Activated CD4-positive, alpha-beta T cell treated with anti-CD3 and anti-CD28 coated beads, Interleukin-2, amount 50 U/mL, for 4 hours (primary cell): Measurements from ENCODE around the gene IRAG1.

Experiments
- DNase-seq, 2 experiments: peaks; one replicate each; pipeline ENCODE4 v3.0.0-alpha.2; 2020

IRAG1 gene

DNA sequence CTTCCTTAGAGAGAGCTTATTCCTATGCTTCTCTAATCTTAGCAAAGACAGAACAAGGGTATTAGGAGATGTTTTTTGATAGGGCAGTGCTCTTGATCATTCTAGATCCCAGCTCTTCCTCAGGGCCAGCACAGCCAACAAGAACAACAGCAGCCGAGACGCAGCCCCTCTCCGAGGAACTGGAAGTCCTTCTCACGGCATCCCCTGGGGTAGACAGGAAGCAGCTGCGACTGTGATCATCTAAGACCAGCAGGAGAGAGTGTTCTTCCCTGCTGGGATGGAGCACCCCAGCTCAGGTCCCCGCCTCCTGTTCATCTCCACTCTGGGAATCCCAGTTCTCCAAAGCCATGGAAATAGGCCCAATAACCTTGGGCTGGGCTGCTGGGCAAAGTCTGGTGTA lies 29.6 kb downstream of the IRAG1 start:
- DNase-seq = no peak

DNA sequence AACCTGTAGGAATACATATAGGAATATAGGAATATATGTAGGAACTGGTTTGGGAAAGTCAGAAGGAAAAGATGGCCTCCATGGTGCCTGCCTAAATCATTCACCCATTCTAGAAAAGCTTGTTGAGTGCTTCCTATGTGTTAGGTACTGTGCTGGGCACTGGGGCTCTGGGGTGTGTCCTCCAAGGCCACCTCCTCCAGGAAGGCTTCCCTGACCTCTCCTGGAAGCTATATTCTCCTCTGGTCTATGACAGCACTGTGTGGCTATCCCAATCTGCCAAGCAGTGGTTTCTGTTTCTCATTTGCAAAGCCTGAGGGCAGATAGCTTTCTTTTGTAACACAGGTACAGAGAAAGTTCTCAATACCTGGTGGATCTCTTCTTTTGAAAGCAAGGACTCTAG lies 30.2 kb downstream of the IRAG1 start:
- no peak for DNase-seq

DNA sequence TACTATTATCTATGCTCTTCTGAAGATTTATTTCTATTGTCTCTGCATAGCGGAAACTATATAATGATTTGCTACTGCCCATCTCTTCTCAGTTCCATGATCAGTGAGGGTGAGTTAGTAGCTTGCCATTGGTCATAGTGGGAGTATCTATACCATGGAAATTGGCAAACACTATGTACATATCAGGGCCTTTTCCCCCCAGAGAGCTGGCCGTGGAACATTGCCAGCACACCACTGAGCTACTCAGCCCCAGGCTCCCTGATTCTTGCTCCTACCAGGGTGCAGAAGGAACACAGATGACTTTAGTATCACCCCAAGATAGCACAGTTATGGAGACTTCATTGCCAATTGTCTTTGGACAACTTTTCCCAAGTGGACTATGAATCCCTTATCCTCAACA lies 33.2 kb downstream of the IRAG1 start:
- DNase-seq = no peak

DNA sequence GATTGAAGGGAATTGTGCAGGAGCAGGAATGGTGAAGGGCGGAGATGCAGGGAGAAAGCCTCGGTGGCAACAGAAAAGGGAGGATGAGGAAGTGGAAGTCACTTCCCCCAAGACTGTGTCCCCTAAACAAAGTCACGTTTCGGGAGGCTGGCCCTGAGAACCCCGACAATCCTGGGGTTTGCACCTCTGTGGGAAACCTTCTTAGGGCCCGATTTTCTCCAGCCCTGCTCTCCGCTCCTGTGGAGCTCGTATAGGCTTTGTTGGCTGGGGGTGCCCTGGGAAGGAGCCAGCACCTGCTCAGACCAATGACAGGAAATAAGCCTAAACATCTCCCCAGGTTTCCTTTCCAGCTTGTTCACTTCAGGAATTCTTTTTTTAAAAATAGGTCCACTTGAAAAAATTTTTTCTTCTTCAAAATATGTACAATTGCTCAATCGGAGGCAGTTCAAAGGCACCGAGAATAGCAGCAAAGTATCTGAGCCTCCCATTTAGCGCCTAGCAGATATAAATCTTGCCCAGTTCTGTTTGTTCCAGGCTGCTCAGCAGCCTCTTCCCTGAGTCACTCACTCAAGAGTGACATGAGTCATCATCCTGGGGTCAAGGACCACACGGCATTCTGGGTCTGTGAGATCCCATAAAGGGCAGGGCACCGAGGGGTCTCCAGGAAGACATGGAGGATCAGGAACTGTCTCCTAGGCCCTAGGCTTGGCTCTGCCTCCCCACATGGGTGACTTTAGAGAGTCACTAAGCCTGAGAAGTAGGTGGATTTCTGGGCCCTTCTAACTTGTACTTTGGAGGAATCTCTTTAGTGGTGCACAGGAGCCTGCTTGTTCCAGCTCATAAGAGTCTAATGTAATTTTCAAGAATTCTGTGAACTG lies 34.0 kb downstream of the IRAG1 start:
- no peak for DNase-seq

DNA sequence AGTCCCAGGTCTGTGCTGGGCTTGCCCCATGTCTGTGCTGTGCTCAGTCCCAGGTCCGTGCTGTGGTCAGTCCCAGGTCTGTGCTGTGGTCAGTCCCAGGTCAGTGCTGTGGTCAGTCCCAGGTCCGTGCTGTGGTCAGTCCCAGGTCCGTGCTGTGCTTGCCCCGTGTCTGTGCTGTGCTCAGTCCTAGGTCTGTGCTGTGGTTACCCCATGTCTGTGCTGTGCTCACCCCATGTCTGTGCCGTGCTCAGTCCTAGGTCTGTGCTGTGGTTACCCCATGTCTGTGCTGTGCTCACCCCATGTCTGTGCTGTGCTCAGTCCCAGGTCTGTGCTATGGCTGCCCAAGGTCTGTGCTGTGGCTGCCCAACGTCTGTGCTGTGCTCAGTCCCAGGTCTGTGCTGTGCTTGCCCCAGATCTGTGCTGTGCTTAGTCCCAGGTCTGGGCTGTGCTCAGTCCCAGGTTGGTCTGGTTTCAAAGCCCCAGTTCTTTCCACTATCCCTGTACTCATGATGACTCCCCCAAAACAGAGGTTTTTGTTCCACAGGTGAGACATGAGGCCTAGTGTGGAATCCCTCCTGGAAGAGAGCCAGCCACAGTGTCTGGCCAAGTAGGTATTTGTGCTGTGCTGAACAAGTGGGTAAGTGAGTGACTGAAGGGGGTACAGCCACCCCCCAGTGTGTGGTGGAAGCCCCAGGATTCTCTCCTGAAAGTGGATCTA lies 34.8 kb downstream of the IRAG1 start:
- no peak for DNase-seq

DNA sequence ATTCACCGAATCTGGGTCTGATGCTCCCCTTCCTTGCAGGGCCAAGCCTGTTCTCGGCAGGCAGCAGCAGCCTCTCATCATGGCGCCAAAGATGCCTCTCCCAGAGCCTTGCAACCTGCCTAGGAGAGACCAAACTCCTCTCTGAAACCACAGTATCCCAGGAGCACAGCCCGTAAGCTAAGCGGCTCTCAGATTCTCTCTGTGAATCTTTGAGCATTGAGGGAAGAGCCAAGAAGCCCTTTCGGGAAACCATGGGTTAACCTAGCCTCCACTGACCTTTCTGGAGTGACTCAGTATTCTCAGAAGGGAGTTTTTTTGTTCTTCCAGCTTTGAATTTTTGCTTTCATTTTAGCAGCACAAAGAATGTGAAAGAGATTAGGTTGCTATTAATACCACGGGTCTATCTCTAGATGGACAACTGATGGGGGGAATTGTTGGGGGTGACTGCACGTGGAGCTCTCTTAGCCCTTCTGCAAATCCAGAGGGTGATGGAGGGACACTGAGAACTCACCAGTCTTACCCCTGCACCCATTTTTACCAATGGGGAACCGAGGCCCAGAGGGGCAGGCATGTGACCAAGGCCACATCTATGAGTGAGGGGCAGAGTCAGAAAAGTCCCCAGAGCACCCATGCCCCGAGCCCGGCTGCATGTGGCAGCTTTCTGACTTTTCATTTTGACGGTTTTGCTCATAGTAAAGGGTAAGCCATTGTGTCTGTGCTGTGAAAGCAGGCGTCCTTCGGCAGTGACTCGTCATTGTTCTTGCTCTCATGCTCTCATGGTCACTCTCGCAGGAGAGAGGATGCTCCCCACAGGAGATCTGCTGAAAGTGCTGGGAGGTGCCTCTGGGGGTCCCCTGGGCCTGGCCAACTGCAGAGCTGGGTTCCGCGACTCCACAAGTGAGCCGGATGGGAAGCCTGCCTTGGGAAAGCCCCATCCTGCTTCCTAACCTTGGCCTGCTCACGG lies 36.0 kb downstream of the IRAG1 start:
- DNase-seq = no peak

DNA sequence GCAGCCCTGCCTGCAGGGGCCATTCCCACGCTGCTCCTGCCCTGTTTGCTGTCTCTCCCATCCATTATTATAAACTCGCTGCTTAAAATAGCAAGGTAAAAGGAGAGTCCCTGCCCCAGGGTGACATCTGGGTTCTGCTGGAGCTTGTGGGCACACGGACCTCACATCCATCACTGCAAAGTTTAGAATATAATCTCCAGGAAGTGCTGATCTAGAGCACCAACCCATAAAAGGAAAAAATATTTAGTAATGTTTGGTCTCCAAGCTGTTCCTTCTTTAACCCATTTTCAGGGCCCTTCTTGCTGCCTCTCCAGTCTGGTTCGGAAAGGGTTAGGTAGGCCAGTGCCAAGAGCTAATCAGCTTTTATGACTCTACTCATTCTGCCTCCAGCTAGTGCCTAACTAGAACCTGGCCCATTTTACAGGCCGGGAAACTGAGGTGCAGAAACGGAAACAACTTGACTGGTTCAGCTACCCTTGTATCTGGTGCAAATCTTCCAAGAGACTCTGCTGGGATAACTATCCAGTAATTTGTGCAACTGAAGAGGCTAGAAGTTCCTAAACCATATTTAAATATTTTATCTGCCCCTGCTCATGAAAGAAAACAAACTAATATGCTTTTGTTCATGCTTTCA lies 37.5 kb downstream of the IRAG1 start:
- DNase-seq = no peak

DNA sequence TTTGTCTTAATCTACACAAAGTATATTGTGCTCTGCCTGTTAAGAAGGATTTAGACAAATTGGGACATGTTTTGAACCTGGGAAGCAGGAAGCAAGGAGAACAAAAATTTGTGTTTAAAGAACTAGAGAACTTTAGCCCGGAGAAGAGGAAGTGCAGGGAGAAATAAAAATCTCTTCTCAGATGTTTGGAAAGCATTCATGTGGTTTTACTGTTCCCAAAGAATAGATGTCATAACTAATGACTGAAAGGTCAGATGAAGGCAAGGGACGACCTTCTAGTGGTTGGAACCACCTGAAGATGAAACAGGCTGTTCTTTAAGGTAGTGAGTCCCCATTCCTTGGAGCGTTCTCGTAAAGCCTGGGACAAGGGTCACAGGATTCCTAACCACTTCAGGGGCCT lies 38.3 kb downstream of the IRAG1 start:
- DNase-seq = no peak

DNA sequence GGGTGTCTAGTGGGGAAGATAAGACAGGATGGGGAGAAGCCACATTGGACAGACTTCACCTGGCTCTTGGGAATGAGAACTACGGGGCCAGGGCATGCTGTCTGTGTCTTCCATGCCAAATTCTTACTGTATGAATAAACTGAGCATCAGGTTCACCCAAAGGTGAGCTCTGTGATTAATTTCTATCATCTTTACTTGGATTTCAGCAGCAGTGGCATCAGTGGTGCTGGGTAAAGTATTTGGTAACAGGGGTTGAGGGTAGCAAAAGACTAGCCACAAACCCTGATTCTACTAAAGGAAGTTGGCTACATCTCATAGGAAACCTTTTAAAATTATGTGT lies 38.8 kb downstream of the IRAG1 start:
- DNase-seq = no peak

DNA sequence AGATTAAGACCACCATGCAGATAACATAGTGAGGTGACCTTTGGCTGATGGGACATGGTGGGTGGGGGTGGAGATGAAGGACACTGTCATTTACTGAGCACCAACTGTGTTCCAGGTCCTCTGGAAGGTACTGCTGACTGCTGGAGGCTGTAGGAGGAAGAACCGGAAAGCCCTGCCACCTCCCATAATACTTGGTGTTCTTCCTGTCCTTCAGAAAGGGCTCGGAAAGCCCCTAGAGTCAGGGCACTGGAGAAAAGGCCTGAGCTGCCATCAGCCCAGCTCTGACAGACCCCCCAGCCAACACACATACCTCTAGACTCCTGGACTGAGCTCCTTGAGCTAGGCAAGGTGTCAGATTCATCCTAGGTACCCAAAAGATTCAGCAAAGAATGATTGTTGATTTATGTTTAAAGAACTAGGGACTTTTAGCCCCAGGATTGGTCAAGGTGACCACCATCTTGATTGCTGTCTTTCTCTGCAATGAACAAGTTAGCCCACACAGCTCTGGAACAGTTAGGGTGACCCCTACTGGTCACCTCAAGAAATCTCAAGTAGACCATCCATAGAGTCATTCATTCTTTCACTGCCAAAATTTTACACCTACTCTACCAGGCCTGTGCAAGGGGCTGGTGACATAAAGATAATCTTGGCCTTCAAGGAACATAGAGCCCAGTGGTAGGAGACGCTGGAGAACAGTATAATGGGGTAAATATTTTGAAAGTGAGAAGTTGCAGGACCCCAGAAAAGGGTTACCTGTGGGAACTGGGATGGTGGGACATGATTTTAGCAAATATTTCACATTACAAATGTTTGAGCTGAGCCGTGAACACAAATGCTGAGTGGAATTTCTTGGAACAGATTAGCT lies 39.4 kb downstream of the IRAG1 start:
- DNase-seq = peak in 1 of 2 experiments; percentile 10

DNA sequence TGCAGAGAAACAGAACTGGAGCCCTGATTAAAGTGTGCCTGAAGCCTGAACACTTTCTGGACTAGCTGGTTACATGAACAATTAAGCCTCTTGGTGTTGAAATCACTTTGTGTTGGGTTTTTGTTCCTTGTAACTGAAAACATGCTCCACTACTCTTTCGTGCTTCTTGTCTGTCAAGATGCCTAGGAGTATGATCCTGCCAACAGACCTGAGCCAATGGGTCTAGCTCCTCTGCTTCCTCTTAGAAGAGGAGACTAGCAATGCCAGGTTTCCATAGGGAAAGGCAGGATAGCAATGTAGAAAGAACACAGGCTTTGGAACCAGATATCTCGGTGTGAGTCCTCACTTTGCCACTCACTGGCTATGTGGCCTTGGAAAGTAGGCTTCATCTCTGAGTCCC lies 40.3 kb downstream of the IRAG1 start:
- no peak for DNase-seq

DNA sequence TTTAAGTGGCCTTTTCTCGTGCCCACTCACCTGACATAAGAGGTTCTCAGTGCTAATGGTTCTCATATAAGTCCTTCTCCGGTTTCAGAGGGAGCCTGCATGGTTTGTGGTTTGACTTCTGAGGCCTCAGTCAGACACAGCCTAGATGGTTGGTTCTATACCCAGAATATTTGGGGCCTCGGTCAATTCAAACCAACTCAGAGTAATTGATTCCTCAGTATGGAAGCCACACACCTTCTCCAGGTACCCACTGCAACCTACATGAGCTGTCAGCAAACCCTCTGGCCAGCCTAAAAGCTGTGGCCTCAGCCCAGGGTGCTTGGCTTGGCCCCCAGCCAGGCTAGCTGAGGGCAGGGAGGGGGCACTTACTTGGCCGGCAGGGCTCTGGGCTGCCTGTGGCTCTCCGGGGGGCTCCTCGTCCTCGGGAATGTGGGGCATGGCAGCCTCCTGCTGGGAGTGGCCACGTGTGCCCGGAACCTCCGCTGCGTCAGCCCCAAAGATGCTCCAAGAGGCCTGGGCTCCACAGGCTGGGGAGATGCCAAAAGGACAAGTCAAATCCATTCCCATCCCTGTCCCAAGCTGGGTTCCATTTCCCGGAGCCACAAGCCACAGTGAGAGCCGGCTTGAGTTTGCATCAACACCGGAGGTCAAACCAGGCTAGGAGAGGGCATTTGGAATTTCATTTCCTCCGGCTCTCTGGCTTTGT lies 41.7 kb downstream of the IRAG1 start:
- no peak for DNase-seq

DNA sequence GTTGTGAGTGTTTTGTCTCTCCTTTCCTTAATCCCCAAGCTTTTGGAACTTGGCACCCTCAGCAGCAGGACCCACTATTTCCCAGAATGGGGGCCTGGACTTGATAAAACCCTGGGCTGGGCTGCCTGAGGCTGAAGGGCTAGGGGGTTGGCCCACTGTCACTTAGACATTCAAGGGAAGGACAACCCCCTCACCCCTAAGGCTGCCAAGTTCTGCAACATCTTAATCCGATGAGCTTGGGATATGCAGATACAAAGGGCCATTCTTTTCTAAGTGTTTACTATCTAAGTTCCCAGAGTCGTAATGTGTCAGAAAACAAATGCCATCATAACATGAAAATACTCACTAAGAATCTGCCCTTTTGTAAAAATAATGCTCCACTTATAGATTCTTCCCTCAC lies 42.9 kb downstream of the IRAG1 start:
- DNase-seq = no peak

DNA sequence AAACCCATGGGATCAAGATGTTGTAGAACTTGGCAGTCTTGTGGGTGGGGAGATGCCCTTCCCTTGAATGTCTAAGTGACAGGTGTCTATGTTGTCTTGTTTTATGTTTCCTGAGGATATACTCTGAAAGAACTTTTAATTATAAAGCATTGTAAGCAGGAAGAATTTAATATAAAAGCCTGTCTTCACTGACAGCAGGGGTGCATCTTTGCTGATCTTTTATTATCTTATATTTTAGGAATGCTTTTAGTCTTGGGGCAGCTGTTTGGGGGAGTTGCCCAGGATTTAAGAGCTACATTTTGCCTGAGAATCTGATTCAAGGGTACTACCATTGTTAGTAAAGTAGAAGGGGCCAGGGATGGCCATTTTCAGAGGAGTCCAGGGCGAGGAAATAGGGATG lies 43.4 kb downstream of the IRAG1 start:
- DNase-seq = no peak

DNA sequence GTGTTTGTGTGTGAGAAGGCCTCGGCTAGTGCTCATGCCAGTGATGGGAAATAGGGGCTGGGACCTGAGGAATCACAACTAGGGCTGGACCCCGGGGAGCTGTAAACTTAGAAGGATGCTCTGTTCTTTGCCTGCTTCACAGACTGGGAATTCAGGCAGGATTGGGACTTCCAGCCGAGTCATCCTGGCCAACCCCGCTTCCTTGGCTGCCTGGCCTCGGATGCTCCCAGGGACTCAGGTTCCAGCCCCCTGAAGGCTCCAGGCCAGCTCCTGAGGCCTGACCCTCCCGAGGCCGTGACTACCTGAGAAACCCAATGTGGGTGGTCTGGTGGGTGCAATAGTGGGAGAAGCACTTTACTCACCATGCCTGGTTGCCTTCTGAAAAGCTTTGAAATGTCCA lies 44.7 kb downstream of the IRAG1 start:
- DNase-seq = no peak

DNA sequence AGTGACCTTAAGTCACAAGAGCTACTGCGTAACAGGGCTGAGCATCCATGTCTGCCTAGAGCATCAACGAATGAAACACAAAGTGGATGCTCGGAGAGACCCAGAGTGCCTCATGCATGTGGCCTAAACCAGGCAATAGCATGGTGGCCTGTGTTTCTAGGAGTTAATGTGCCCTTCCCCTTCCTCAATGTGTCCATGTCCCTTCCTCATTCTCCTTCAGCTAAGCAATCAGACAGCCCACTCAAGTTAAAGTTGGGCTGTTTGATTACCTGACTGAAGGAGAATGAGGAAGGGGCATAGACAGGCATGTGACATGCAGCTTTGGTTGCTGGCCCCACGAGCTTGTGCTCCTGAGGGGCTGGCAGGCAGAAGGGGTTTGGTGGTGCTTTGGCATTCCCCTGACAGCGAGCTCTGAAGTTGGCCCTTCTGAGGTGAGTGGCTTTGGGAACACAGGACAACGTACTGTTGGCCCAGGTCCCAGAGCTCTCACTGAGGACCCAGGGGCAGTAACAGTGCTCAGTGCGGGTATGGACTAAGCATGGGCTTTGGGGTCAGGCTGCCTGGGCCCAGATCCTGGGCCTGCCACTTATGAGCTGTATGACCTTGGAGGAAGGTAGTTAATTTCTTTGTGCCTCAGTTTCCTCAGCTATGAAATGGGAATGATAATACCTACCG lies 46.7 kb downstream of the IRAG1 start:
- DNase-seq = no peak

DNA sequence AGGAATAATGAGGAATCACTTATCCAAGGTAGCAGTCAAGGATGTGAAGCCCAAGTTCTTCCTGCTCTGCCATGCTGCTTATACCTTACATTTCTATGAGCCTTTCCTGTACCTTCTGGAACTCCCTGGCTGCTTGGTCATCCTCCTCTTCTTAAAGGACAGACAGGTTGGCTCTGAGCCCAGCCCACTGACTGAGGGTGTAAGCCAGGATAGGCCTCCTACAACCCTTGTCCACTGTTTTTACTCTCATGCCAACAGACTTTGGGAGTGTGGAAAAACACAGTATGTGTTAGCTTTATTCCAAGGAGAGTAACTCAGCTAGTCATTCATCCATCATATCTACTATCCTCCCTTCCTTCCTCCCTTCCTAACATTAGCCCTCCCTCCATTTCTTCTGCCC lies 47.5 kb downstream of the IRAG1 start:
- no peak for DNase-seq

DNA sequence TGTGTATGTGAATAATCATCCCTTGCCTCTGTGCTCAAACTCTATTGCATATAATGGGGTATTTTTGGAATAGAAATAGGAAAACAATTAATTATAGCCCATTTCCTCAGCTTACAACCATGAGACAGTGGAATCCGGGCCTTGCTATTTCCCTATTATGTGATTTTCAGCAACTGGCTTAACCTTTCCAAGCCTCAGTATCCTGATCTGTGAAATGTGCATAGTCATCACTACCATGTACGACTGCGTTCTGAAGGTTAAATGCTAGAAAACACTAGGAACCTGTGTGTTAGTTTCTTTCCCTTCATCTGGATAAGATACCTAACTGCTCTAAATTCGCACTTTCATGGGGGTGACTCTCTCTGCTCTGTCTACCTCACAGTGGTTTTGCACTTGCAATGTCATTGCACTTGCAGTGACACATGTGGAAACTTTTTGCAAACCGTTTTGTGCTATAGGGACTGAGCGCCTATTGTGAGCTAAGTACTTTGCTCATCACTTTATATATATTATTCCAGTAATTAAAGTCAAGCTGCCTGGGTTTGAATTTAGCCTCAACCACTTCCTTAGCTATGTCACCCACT lies 48.3 kb downstream of the IRAG1 start:
- DNase-seq = no peak
